HCT116 (cell line): Measurements from ENCODE around the gene CRIP2. TPM values are rescaled to one million over a fixed set of nuclear protein-coding genes. Genes with fewer than 3 reads are reported as not detected.

Source experiments
- ATAC-seq: fragments of 200-7000 bp; cut with Tn5 transposase; 2 replicates; pipeline ENCODE4 v1.9.1; 2020; ENCODE audit warnings: mild to moderate bottlenecking, moderate library complexity
- BruUV-seq: library from RNA; stranded (reverse); fragments of 400-500 nt; replicated peaks from 2 replicates; lab custom pipeline; 2021; lab: Mats Ljungman, UMichigan
- CTCF ChIA-PET: fragments of 300-600 bp; sonication (Branson Sonifier 250); formaldehyde crosslinking; loops from one replicate; lab custom pipeline; 2021; ENCODE audit warnings: antibody characterized with exemption; lab: Charles Lee
- POLR2A ChIA-PET: fragments of 300-600, 350-600 bp; sonication (Branson Sonifier 250); formaldehyde crosslinking; loops from one replicate; lab custom pipeline; 2021; ENCODE audit warnings: antibody characterized with exemption; lab: Charles Lee
- RAD21 ChIA-PET, 2 experiments: fragments of 300-600 bp; sonication (Branson Sonifier 250); formaldehyde crosslinking; loops; one replicate each; lab custom pipeline; 2023; ENCODE audit warnings: low total read pairs in 2 of 2; ENCODE audit not compliant: uncharacterized antibody in 2 of 2, unreplicated experiment in 2 of 2, low non-redundant PET in 1 of 2; lab: Charles Lee
- DNase-seq: peaks from one replicate; pipeline ENCODE4 v3.0.0-alpha.2; 2010; ENCODE audit warnings: low read depth, low spot score
- H2AFZ ChIP-seq: fragments of 200-600 bp; shearing (Covaris generic), sonication (generic); 2 replicates; pipeline ENCODE4 v1.6.1; 2017; ENCODE audit warnings: low read depth, mixed run types, mixed read lengths, antibody characterized with exemption, low read length; ENCODE audit not compliant: poor library complexity, severe bottlenecking
- H3K27ac ChIP-seq: 2 replicates; pipeline ENCODE4 v1.5.1; 2012; ENCODE audit warnings: low read depth, low read length
- H3K27me3 ChIP-seq: fragments of 200-600 bp; sonication (generic); 2 replicates; pipeline ENCODE4 v1.6.1; 2016; ENCODE audit warnings: mixed run types, low read length, mixed read lengths; ENCODE audit not compliant: insufficient read depth
- H3K36me3 ChIP-seq, 2 experiments: fragments of 200-500 bp in 1 of 2; fragments of 200-600 bp in 1 of 2; sonication (Bioruptor generic) in 1 of 2; sonication (generic) in 1 of 2; 2 replicates each; pipeline versions ENCODE4 v1.5.1 to v1.6.1; 2014 to 2016; ENCODE audit warnings: low read length in 2 of 2, inconsistent platforms in 1 of 2, mixed read lengths in 1 of 2, mixed run types in 1 of 2; ENCODE audit not compliant: insufficient read depth in 2 of 2, control insufficient read depth in 1 of 2
- H3K4me1 ChIP-seq, 2 experiments: fragments of 200-600 bp in 1 of 2; sonication (generic) in 1 of 2; 2 replicates each; pipeline versions ENCODE4 v1.5.1 to v1.6.1; 2012 to 2017; ENCODE audit warnings: low read length in 2 of 2, inconsistent platforms in 1 of 2, mild to moderate bottlenecking in 1 of 2, mixed read lengths in 1 of 2, mixed run types in 1 of 2, moderate library complexity in 1 of 2; ENCODE audit not compliant: insufficient read depth in 2 of 2, control insufficient read depth in 1 of 2
- H3K4me2 ChIP-seq: fragments of 200-600 bp; sonication (generic); 2 replicates; pipeline ENCODE4 v1.6.1; 2017; ENCODE audit warnings: mixed run types, low read length, mixed read lengths
- H3K4me3 ChIP-seq, 2 experiments: fragments of 200-600 bp in 1 of 2; sonication (generic) in 1 of 2; replicated peaks in 1 of 2; 2 replicates each; pipeline ENCODE4 v1.5.1; 2011 to 2016; ENCODE audit warnings: low read length in 2 of 2, control low read depth in 1 of 2, low read depth in 1 of 2, mild to moderate bottlenecking in 1 of 2, mixed read lengths in 1 of 2, mixed run types in 1 of 2
- H3K79me2 ChIP-seq: fragments of 200-600 bp; sonication (generic); 2 replicates; pipeline ENCODE4 v1.6.1; 2017; ENCODE audit warnings: mild to moderate bottlenecking, mixed run types, low read length, moderate library complexity, mixed read lengths; ENCODE audit not compliant: insufficient read depth
- H3K9ac ChIP-seq: fragments of 200-600 bp; sonication (generic); 2 replicates; pipeline ENCODE4 v1.6.1; 2016; ENCODE audit warnings: low read length, mixed read lengths
- H3K9me2 ChIP-seq: fragments of 200-600 bp; sonication (generic), shearing (Covaris generic); 2 replicates; pipeline ENCODE4 v1.6.1; 2017; ENCODE audit warnings: mixed run types, mild to moderate bottlenecking, moderate library complexity; ENCODE audit not compliant: insufficient read depth
- H3K9me3 ChIP-seq, 2 experiments: fragments of 200-500 bp in 1 of 2; fragments of 200-600 bp in 1 of 2; sonication (Bioruptor generic) in 1 of 2; sonication (generic) in 1 of 2; 2 replicates each; pipeline ENCODE4 v1.6.1; 2014 to 2017; ENCODE audit warnings: low read length in 2 of 2, mixed read lengths in 2 of 2, inconsistent platforms in 1 of 2, low read depth in 1 of 2, mild to moderate bottlenecking in 1 of 2, mixed run types in 1 of 2, moderate library complexity in 1 of 2; ENCODE audit not compliant: control insufficient read depth in 1 of 2, insufficient read depth in 1 of 2
- H4K20me1 ChIP-seq: fragments of 200-600 bp; sonication (generic), shearing (Covaris generic); 2 replicates; pipeline ENCODE4 v1.6.1; 2017; ENCODE audit warnings: mixed run types, mild to moderate bottlenecking, moderate library complexity; ENCODE audit not compliant: insufficient read depth
- CBX3 ChIP-seq: IDR thresholded peaks from 2 replicates; pipeline ENCODE4 v1.6.1; 2012; ENCODE audit warnings: low read depth
- EGR1 ChIP-seq: IDR thresholded peaks from 2 replicates; pipeline ENCODE4 v1.6.1; 2012; ENCODE audit warnings: low read depth
- ELF1 ChIP-seq: IDR thresholded peaks from 2 replicates; pipeline ENCODE4 v1.6.1; 2012; ENCODE audit warnings: low read depth, borderline replicate concordance
- EZH2 ChIP-seq: fragments of 200-600 bp; sonication (generic); IDR thresholded peaks from 2 replicates; pipeline ENCODE4 v1.6.1; 2017; ENCODE audit warnings: antibody characterized with exemption, mixed run types
- FOSL1 ChIP-seq: IDR thresholded peaks from 2 replicates; pipeline ENCODE4 v1.6.1; 2012; ENCODE audit warnings: low read depth
- MAX ChIP-seq: IDR thresholded peaks from 2 replicates; pipeline ENCODE4 v1.6.1; 2012
- RAD21 ChIP-seq: IDR thresholded peaks from 2 replicates; pipeline ENCODE4 v1.6.1; 2012; ENCODE audit warnings: low read depth, mild to moderate bottlenecking
- YY1 ChIP-seq: IDR thresholded peaks from 2 replicates; pipeline ENCODE4 v1.6.1; 2011; ENCODE audit warnings: low read length, low read depth, moderate library complexity, mild to moderate bottlenecking; ENCODE audit not compliant: insufficient replicate concordance; ENCODE audit errors: extremely low read depth
- ZBTB33 ChIP-seq: IDR thresholded peaks from 2 replicates; pipeline ENCODE4 v1.6.1; 2011; ENCODE audit warnings: mild to moderate bottlenecking, low read length, moderate library complexity; ENCODE audit not compliant: insufficient replicate concordance; ENCODE audit errors: extremely low read depth
- ZFX ChIP-seq: fragments of 450-650 bp; IDR thresholded peaks from 2 replicates; pipeline ENCODE4 v1.6.1; 2017
- intact Hi-C: fragments of 100-400 bp; cut with micrococcal nuclease; formaldehyde crosslinking; loops from 2 replicates; pipeline ENCODE4 v1.10.0; 2022
- total RNA-seq: library from RNA; stranded (reverse); gene quantifications from one replicate; pipeline ENCODE4 v1.2.1, GENCODE V29; 2021; ENCODE audit not compliant: unreplicated experiment
- TF ChIP-seq, protein P1 (sequence below), 3 experiments: fragments of 200-600 bp in 1 of 3; sonication (generic) in 1 of 3; IDR thresholded peaks in 2 of 3; conservative IDR thresholded peaks in 1 of 3; 2 replicates each; pipeline ENCODE4 v1.5.1; 2012 to 2017; ENCODE audit warnings: low read depth in 2 of 3, low read length in 2 of 3, antibody characterized with exemption in 1 of 3, borderline replicate concordance in 1 of 3, control low read depth in 1 of 3, mild to moderate bottlenecking in 1 of 3, mixed read lengths in 1 of 3, mixed run types in 1 of 3, moderate library complexity in 1 of 3; ENCODE audit not compliant: insufficient read depth in 1 of 3

The CRIP2 gene
- total RNA-seq, 1 experiment from 2014 or later, result 31.1 TPM

DNA sequence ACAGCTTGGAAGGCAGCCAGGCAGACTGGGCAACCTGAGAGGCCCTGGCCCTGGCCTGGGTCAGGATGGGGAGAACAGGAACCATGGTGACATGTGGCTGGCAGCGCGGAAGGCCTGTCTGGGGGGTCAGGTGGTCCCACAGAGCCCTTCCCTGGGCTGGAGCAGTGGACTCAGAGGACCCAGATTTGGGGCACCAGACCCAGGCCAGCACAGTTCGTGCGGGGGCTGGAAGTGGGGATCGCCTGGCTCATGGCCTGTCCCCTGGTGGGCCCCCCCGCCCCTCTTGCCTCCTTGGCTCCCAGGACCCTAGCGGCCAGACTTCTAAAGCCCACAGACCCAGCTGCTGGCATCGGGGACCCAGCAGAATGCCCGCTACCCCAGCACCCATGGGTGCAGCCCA is 33.6 kb upstream of the CRIP2 start:
- RAD21 ChIA-PET, result no interaction called here
- H3K9ac ChIP-seq, result no peak overlapping the region
- no peak for ATAC-seq
- no peaks in the 10 kb centered on the region for H3K9me2 ChIP-seq
- POLR2A ChIA-PET, result no interaction called here
- CTCF ChIA-PET, result no interaction called here
- H3K27ac ChIP-seq, result no peak overlapping the region
- no peak overlapping the region for H3K4me3 ChIP-seq
- TF ChIP-seq EGR1 (no peak), ZFX (no peak), ZBTB33 (no peak), YY1 (no peak), MAX (no peak), ELF1 (no peak), CBX3 (no peak), FOSL1 (no peak), EZH2 (no peak), RAD21 (no peak)
- TF ChIP-seq, protein P1, sequence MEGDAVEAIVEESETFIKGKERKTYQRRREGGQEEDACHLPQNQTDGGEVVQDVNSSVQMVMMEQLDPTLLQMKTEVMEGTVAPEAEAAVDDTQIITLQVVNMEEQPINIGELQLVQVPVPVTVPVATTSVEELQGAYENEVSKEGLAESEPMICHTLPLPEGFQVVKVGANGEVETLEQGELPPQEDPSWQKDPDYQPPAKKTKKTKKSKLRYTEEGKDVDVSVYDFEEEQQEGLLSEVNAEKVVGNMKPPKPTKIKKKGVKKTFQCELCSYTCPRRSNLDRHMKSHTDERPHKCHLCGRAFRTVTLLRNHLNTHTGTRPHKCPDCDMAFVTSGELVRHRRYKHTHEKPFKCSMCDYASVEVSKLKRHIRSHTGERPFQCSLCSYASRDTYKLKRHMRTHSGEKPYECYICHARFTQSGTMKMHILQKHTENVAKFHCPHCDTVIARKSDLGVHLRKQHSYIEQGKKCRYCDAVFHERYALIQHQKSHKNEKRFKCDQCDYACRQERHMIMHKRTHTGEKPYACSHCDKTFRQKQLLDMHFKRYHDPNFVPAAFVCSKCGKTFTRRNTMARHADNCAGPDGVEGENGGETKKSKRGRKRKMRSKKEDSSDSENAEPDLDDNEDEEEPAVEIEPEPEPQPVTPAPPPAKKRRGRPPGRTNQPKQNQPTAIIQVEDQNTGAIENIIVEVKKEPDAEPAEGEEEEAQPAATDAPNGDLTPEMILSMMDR (IDR thresholded peaks at IDR 0.05 in 2 of 3, conservative IDR thresholded peaks at IDR 0.05 in 1 of 3; ENCODE audit: borderline replicate concordance in 1 of 3, insufficient read depth in 1 of 3, low read depth in 2 of 3, low read length in 2 of 3), result no peak
- H3K79me2 ChIP-seq, result peaks cover 42% of the 10 kb centered on the region
- BruUV-seq, result no TSS peak
- intact Hi-C loops, result no loop called here
- H3K27me3 ChIP-seq, result no peaks in the 10 kb centered on the region
- peaks cover 6 to 12% of the 10 kb centered on the region in 2 experiments; a peak in 2 of 4 replicates for H3K36me3 ChIP-seq
- no peaks in the 10 kb centered on the region for H3K9me3 ChIP-seq
- no peak overlapping the region for H3K4me2 ChIP-seq
- H2AFZ ChIP-seq, result no peak overlapping the region
- H4K20me1 ChIP-seq, result peaks cover 2% of the 10 kb centered on the region; the same call in 1 of the 2 replicates
- DNase-seq, result no peak
- H3K4me1 ChIP-seq, result no peaks in the 10 kb centered on the region
